ENCODE results near the gene IQCB1. TPM values are rescaled to one million over a fixed set of nuclear protein-coding genes. Genes with fewer than 3 reads are reported as not detected.

IQCB1 gene, protein sequence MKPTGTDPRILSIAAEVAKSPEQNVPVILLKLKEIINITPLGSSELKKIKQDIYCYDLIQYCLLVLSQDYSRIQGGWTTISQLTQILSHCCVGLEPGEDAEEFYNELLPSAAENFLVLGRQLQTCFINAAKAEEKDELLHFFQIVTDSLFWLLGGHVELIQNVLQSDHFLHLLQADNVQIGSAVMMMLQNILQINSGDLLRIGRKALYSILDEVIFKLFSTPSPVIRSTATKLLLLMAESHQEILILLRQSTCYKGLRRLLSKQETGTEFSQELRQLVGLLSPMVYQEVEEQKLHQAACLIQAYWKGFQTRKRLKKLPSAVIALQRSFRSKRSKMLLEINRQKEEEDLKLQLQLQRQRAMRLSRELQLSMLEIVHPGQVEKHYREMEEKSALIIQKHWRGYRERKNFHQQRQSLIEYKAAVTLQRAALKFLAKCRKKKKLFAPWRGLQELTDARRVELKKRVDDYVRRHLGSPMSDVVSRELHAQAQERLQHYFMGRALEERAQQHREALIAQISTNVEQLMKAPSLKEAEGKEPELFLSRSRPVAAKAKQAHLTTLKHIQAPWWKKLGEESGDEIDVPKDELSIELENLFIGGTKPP
- total RNA-seq (2022; extraction: Qiagen RNA extraction) = 10.3 to 12.6 TPM (median 10.8 TPM) in 5 replicates

DNA sequence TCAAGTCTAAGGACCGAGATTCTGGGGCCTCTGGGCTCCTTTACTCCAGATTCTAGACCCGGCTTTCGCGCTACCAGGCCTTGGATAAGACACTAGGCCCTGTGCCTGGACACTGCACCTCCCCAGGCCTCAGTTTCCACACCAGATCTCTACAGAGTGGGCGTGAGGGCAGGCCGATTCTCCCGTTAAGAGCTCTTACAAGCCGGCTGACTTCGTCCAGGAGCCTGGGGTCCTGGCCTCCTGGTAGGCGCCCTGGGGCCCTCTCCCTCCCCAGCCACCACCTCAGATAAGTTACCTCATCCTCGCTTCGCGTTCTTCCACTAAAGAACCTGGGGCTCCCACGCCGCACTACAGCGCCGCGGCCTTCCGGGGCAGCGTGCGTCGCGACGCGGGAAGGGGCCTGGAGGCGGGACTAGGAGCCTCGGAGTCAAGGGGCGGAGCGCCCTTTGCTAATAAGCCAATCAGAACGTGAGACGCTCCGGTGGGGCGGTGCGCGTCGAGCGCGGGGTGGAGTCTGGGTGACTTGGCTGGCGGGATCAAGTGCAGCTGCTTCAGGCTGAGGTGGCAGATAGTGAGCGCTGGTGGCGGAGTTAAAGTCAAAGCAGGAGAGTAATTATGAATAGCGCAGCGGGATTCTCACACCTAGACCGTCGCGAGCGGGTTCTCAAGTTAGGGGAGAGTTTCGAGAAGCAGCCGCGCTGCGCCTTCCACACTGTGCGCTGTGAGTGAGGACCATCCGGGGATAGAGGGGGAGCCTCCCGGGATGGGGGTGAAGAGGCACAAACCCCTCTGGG, at the start of gene IQCB1, which contains the start of gene EAF2:
Gene IQCB1, minus strand, starts transcription at position 390 of the 794 bp plus-strand sequence. CDS start 6,100 bp downstream, outside the sequence.
Gene EAF2, plus strand, starts transcription at position 539 of the 794 bp plus-strand sequence. Its CDS starts 77 bp downstream, at position 616.

DNA sequence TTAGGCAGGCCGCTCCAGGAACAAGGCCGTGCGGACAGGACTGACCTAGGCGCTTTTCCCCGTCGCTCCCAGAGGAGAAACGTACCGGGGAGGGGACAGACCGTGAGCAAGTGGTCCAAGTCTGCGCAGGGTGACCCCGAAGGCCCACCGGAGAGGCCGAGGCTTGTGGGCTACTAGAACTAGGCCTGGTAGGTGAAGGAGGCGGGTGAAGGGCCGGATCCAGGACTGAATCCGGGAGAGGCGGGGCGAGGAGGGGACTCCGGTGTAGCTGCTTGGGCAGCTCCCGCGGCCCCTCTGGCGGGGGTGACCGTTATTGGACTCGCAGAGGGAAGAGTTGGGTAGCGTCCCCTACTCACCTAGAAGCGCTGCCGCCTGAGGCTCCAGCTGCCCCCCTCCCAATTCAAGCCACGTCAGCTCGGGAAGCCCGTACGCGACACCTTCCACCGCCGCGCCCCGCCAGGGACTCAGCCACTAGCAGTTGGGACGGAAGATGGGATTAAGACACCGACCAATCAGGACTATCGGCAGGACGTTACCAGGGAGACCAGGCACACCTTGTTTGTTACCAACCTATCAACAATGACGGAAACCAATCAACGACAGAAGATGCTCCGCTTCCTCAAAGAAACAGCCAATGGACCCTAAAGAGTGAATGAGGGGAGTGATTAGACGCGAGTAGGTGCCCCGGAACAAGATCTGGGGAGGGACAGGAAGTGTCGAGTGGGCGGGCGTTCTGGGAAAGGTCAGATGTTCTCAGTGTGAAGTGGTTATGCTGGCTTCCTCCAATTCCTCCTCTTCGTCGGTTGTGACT, 85.4 kb downstream of the IQCB1 start, which contains the start of gene GOLGB1:
Gene GOLGB1, minus strand, starts transcription at position 466 of the 811 bp plus-strand sequence. CDS start 18,770 bp downstream, outside the sequence.

Other genes starting within 250 kb of the IQCB1 start
- gene FBXO40, start 241.7 kb downstream of the IQCB1 start, total RNA-seq (2022; extraction: Qiagen RNA extraction) = not detected in 5 replicates
- gene HCLS1, start 174.2 kb downstream of the IQCB1 start, total RNA-seq (2022; extraction: Qiagen RNA extraction) = 0.04 to 0.14 TPM (median 0.13 TPM) in 5 replicates
- 14.8 to 20.6 TPM (median 15.3 TPM) in 5 replicates for gene GOLGB1, start 85.3 kb downstream of the IQCB1 start, total RNA-seq (2022; extraction: Qiagen RNA extraction)
- 1.5 to 2.9 TPM (median 2.3 TPM) in 5 replicates for gene EAF2, start 149 bp upstream of the IQCB1 start, total RNA-seq (2022; extraction: Qiagen RNA extraction)
- 0.07 to 0.30 TPM (median 0.08 TPM) in 5 replicates for gene SLC15A2, start 59.3 kb upstream of the IQCB1 start, total RNA-seq (2022; extraction: Qiagen RNA extraction)
- gene ILDR1, start 187.2 kb upstream of the IQCB1 start, total RNA-seq (2022; extraction: Qiagen RNA extraction) = not detected in 5 replicates
- gene CD86, start 220.3 kb upstream of the IQCB1 start, total RNA-seq (2022; extraction: Qiagen RNA extraction) = not detected in 5 replicates